ENCODE measurements around the gene EIF6.

EIF6 gene

DNA sequence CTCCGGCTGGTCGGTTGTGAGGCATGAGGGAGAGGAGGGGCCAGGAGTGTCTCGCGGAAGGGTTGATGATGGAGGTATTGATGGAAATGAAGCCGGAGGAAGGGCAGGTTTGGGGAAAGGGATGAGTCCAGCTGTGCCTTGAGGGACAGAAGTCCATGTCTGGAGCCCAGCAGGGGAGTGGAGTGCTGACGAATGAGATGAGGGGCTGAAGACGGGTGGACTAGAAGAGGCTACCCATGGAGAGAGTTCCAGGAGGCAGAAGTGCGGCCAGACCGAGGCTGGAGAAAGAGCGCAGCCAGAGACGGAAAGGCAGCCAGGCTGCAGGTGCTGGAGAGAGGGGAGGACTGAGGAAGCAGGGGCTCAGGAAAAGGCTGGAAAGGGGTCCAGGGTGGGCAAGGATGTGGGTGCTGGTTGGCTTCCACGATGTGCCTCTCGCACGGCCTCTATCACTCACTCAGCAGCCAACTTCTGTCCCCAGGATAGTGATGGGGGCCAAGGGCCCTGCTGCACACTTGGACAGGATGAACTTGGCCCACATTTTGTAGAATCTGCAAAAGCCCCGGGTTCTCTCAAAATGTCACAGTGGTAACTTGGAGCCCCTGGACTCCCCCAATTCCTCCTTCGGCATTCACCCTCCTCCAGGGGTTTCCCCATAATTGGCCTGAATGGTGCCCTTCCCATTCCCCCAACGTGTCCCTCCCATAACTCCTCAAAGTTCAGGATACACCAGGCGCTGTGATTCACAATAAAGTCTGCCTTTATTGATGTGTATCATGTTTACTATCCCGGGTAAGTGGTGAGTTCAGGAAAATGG, 627 bp upstream of the EIF6 start (continued):
- TF ChIP-seq ZNF350 (tag by site-specific recombination; IDR thresholded peaks at IDR 0.05), result no peak
- no peak for TF ChIP-seq ZNF133 (tag by site-specific recombination; IDR thresholded peaks at IDR 0.05)
- TF ChIP-seq GLIS1 (tag by site-specific recombination; IDR thresholded peaks at IDR 0.05), result no peak
- peak; percentile 93 for TF ChIP-seq ZBTB17 (tag by site-specific recombination; IDR thresholded peaks at IDR 0.05)
- no peak for TF ChIP-seq ZNF660 (tag by site-specific recombination; IDR thresholded peaks at IDR 0.05)
- TF ChIP-seq YY2 (tag by site-specific recombination; IDR thresholded peaks at IDR 0.05), result peak; percentile 30; the same call in 1 of the 2 replicates
- TF ChIP-seq ZBTB8A (tag by site-specific recombination; IDR thresholded peaks at IDR 0.05), result no peak
- TF ChIP-seq ZNF2 (tag by site-specific recombination; IDR thresholded peaks at IDR 0.05), result peak; percentile 11; the same call in 1 of the 2 replicates
- peak; percentile 46; the same call in 1 of the 2 replicates for TF ChIP-seq ZNF600 (tag by site-specific recombination; IDR thresholded peaks at IDR 0.05)

- ChIA-PET POLR2A (interaction anchor here (0.5 to 1.7 kb wide), 15 partner anchors 9 to 171 kb away, joined by 3 to 19 read pairs (median 5); partner anchors contain the start of genes CEP250 and EDEM2), CTCF (interaction anchor here (0.6 to 1.4 kb wide), 5 partner anchors 20 to 206 kb away, joined by 3 to 6 read pairs (median 4); no protein-coding TSS in a partner anchor)
- Histone ChIP-seq H3K4me3 (ENCODE audit: low read depth, low read length) (peak overlapping the region; percentile 86), H3K36me3 (ENCODE audit: control insufficient read depth in 2 of 2, insufficient read depth in 1 of 2, low read length in 2 of 2) (peaks cover 14 to 45% of the 10 kb centered on the region in 2 experiments; a peak in 2 of 3 replicates), H3K4me1 (ENCODE audit: control insufficient read depth, insufficient read depth, low read length) (no peaks in the 10 kb centered on the region), H3K27ac (ENCODE audit: extremely low read depth, low read depth, low read length) (peak overlapping the region; percentile 81), H3K9me3 (ENCODE audit: control insufficient read depth, insufficient read depth, low read depth, low read length) (no peaks in the 10 kb centered on the region)
- no peak for TF ChIP-seq ZNF239 (tag by site-specific recombination; IDR thresholded peaks at IDR 0.05)
- TF ChIP-seq ZNF114 (tag by site-specific recombination; IDR thresholded peaks at IDR 0.05), result no peak
- TF ChIP-seq, protein P1, sequence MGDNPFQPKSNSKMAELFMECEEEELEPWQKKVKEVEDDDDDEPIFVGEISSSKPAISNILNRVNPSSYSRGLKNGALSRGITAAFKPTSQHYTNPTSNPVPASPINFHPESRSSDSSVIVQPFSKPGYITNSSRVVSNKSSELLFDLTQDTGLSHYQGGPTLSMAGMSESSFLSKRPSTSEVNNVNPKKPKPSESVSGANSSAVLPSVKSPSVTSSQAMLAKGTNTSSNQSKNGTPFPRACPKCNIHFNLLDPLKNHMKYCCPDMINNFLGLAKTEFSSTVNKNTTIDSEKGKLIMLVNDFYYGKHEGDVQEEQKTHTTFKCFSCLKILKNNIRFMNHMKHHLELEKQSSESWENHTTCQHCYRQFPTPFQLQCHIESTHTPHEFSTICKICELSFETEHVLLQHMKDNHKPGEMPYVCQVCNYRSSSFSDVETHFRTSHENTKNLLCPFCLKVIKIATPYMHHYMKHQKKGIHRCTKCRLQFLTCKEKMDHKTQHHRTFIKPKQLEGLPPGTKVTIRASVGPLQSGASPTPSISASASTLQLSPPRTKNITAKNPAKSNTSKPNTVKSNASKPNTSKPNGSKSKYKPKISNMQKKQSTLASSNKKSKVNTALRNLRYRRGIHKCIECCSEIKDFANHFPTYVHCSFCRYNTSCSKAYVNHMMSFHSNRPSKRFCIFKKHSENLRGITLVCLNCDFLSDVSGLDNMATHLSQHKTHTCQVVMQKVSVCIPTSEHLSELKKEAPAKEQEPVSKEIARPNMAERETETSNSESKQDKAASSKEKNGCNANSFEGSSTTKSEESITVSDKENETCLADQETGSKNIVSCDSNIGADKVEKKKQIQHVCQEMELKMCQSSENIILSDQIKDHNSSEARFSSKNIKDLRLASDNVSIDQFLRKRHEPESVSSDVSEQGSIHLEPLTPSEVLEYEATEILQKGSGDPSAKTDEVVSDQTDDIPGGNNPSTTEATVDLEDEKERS (tag by site-specific recombination; IDR thresholded peaks at IDR 0.05), result no peak
- TF ChIP-seq ZBTB8A (tag by site-specific recombination; IDR thresholded peaks at IDR 0.05), result no peak
- no peak for TF ChIP-seq ZNF2 (tag by site-specific recombination; IDR thresholded peaks at IDR 0.05)
- TF ChIP-seq ZNF610 (tag by site-specific recombination; IDR thresholded peaks at IDR 0.05; ENCODE audit: borderline replicate concordance), result no peak
- no peak for TF ChIP-seq KLF1 (tag by site-specific recombination; IDR thresholded peaks at IDR 0.05)
- no peak for TF ChIP-seq ZNF677 (tag by site-specific recombination; IDR thresholded peaks at IDR 0.05)
- TF ChIP-seq MYNN (tag by site-specific recombination; IDR thresholded peaks at IDR 0.05; ENCODE audit: borderline replicate concordance), result no peak
- TF ChIP-seq ZNF292 (tag by site-specific recombination; IDR thresholded peaks at IDR 0.05; ENCODE audit: borderline replicate concordance, low read depth), result no peak
- no peak for TF ChIP-seq ZNF670 (tag by site-specific recombination; IDR thresholded peaks at IDR 0.05; ENCODE audit: low read depth)
- TF ChIP-seq ZNF510 (tag by site-specific recombination; IDR thresholded peaks at IDR 0.05; ENCODE audit: insufficient replicate concordance), result no peak
- TF ChIP-seq, protein P2, sequence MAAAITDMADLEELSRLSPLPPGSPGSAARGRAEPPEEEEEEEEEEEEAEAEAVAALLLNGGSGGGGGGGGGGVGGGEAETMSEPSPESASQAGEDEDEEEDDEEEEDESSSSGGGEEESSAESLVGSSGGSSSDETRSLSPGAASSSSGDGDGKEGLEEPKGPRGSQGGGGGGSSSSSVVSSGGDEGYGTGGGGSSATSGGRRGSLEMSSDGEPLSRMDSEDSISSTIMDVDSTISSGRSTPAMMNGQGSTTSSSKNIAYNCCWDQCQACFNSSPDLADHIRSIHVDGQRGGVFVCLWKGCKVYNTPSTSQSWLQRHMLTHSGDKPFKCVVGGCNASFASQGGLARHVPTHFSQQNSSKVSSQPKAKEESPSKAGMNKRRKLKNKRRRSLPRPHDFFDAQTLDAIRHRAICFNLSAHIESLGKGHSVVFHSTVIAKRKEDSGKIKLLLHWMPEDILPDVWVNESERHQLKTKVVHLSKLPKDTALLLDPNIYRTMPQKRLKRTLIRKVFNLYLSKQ (tag by site-specific recombination; IDR thresholded peaks at IDR 0.05; ENCODE audit: borderline replicate concordance), result no peak
- TF ChIP-seq ZSCAN16 (tag by site-specific recombination; IDR thresholded peaks at IDR 0.05), result no peak
- no peak for TF ChIP-seq ZNF560 (tag by site-specific recombination; IDR thresholded peaks at IDR 0.05; ENCODE audit: borderline replicate concordance)
- no peak for TF ChIP-seq ZNF416 (tag by site-specific recombination; IDR thresholded peaks at IDR 0.05)
- TF ChIP-seq, protein P3, sequence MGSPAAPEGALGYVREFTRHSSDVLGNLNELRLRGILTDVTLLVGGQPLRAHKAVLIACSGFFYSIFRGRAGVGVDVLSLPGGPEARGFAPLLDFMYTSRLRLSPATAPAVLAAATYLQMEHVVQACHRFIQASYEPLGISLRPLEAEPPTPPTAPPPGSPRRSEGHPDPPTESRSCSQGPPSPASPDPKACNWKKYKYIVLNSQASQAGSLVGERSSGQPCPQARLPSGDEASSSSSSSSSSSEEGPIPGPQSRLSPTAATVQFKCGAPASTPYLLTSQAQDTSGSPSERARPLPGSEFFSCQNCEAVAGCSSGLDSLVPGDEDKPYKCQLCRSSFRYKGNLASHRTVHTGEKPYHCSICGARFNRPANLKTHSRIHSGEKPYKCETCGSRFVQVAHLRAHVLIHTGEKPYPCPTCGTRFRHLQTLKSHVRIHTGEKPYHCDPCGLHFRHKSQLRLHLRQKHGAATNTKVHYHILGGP (tag by site-specific recombination; IDR thresholded peaks at IDR 0.05), result no peak
Observed at GRCh38 chr20:35283441-35284266, 918 bp downstream of the EIF6 start.

All from HEK293 (cell line).